GM21360 (cell line): ENCODE data around the gene C1R.

Experiments used
- ATAC-seq: cut with Tn5 transposase; IDR thresholded peaks from one replicate; pipeline ENCODE4 v1.9.1; 2021; ENCODE audit warnings: mild to moderate bottlenecking, moderate library complexity; ENCODE audit not compliant: unreplicated experiment

Gene C1R

GRCh38 chr12:7100239-7100638 lies 8.0 kb upstream of the C1R start:
- ATAC-seq, result no peak

- ATAC-seq, result no peak
Measured at GRCh38 chr12:7099290-7099996, 7.2 kb upstream of the C1R start.

- ATAC-seq, result no peak
Measured at GRCh38 chr12:7096979-7097378, 4.7 kb upstream of the C1R start.

GRCh38 chr12:7096006-7096932 lies 4.0 kb upstream of the C1R start:
- ATAC-seq, result no peak

GRCh38 chr12:7093892-7094291 lies 1.6 kb upstream of the C1R start:
- no peak for ATAC-seq

GRCh38 chr12:7093486-7093885 lies 1.2 kb upstream of the C1R start:
- no peak for ATAC-seq

- ATAC-seq, result no peak
Measured at GRCh38 chr12:7092986-7093460, 778 bp upstream of the C1R start.

- no peak for ATAC-seq
Measured at GRCh38 chr12:7091660-7092228, 501 bp downstream of the C1R start.

GRCh38 chr12:7091171-7091570 lies 1.1 kb downstream of the C1R start:
- ATAC-seq, result no peak

- ATAC-seq, result no peak
Measured at GRCh38 chr12:7090222-7090998, 1.8 kb downstream of the C1R start.

- no peak for ATAC-seq
Measured at GRCh38 chr12:7089196-7089871, 2.9 kb downstream of the C1R start.

- ATAC-seq, result no peak
Measured at GRCh38 chr12:7083125-7083524, 9.1 kb downstream of the C1R start.

- no peak for ATAC-seq
Measured at GRCh38 chr12:7081037-7081436, 11.2 kb downstream of the C1R start.

GRCh38 chr12:7079826-7080125 lies 12.5 kb downstream of the C1R start:
- no peak for ATAC-seq

GRCh38 chr12:7078163-7078562 lies 14.1 kb downstream of the C1R start:
- ATAC-seq, result no peak

GRCh38 chr12:7076493-7076892 lies 15.8 kb downstream of the C1R start:
- no peak for ATAC-seq

- no peak for ATAC-seq
Measured at GRCh38 chr12:7075939-7076338, 16.3 kb downstream of the C1R start.

GRCh38 chr12:7075518-7075917 lies 16.7 kb downstream of the C1R start:
- ATAC-seq, result no peak

- no peak for ATAC-seq
Measured at GRCh38 chr12:7073946-7074345, 18.3 kb downstream of the C1R start.

- no peak for ATAC-seq
Measured at GRCh38 chr12:7072554-7072953, 19.7 kb downstream of the C1R start.

- ATAC-seq, result no peak
Measured at GRCh38 chr12:7072035-7072434, 20.2 kb downstream of the C1R start.
